ENCODE measurements around the gene SNUPN. TPM values are rescaled to one million over a fixed set of nuclear protein-coding genes. Genes with fewer than 3 reads are reported as not detected.
"Not testable (repeated sequence)": the region's sequence is repeated elsewhere in the genome, so short reads cannot be mapped to it uniquely, and the experiment has no call there.

SNUPN gene
- total and polyA plus RNA-seq, 2 experiments from 2014 or later = 25.2 to 28.8 TPM

DNA sequence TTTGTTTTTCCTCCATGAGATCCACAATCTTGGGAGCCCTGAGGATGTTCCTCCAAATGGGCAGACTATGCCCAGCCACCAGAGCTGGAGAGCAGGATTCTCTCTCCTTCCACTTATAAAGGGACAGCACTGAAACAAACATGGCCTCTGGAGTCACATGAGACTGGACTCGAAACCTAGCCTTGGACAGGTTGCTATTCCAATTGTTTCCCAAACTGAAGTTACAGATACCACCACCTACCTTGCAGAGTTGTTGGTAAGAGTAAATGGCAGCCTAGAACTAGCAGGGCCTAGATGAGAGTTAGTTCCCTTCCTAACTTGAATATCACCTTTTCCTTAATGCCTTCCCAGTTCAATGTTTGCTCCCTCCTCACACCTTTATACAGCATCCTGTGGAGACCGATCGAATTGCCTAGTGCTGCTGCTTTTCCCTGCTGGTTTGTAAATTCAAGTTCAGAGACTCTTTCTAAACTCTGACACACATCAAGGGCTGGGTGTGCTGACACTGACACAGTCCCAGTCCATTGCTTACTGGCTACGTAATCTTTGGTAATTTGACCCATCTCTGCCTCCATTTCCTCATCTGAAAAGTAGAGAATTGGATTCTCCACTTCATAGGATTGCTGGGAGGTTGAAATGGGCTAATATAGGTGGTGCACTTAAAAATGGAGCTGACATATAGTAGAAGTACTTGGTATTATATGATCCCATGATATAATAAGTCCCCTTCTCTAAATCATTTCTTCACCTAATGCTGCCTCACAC is 11.9 kb upstream of the SNUPN start:
- H3K4me2 ChIP-seq = peak overlapping the region; percentile 89
- peak overlapping the region; percentile 17 for H3K27ac ChIP-seq
- TF ChIP-seq, protein P1, sequence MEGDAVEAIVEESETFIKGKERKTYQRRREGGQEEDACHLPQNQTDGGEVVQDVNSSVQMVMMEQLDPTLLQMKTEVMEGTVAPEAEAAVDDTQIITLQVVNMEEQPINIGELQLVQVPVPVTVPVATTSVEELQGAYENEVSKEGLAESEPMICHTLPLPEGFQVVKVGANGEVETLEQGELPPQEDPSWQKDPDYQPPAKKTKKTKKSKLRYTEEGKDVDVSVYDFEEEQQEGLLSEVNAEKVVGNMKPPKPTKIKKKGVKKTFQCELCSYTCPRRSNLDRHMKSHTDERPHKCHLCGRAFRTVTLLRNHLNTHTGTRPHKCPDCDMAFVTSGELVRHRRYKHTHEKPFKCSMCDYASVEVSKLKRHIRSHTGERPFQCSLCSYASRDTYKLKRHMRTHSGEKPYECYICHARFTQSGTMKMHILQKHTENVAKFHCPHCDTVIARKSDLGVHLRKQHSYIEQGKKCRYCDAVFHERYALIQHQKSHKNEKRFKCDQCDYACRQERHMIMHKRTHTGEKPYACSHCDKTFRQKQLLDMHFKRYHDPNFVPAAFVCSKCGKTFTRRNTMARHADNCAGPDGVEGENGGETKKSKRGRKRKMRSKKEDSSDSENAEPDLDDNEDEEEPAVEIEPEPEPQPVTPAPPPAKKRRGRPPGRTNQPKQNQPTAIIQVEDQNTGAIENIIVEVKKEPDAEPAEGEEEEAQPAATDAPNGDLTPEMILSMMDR (IDR thresholded peaks at IDR 0.05; ENCODE audit: poor library complexity) = no peak
- TF ChIP-seq EZH2 (IDR thresholded peaks at IDR 0.05; ENCODE audit: borderline replicate concordance) (no peak), EZH2phosphoT487 (IDR thresholded peaks at IDR 0.05; ENCODE audit: low read depth, severe bottlenecking, unreplicated experiment) (no peak)
- WGBS (ENCODE audit: low lambda C conversion rate, missing lambda C conversion rate) = 85% methylated on average over 4 of the region's 4 CpGs
- H3K27me3 ChIP-seq = no peaks in the 10 kb centered on the region
- H4K20me1 ChIP-seq (ENCODE audit: insufficient read depth, poor library complexity, severe bottlenecking) = peaks cover 6% of the 10 kb centered on the region
- peaks cover 38% of the 10 kb centered on the region for H3K79me2 ChIP-seq
- H3K9me2 ChIP-seq (replicated peaks; ENCODE audit: insufficient read depth) = no peaks in the 10 kb centered on the region
- H3K4me3 ChIP-seq = no peak overlapping the region
- no peaks in the 10 kb centered on the region for H3K36me3 ChIP-seq (replicated peaks; ENCODE audit: insufficient read depth, low read depth)
- peaks cover 13% of the 10 kb centered on the region for H3K4me1 ChIP-seq (ENCODE audit: insufficient read depth)
- no peak for DNase-seq (ENCODE audit: low spot score)
- no peak overlapping the region for H2AFZ ChIP-seq
- H3K9me3 ChIP-seq (ENCODE audit: low read depth) = no peaks in the 10 kb centered on the region

DNA sequence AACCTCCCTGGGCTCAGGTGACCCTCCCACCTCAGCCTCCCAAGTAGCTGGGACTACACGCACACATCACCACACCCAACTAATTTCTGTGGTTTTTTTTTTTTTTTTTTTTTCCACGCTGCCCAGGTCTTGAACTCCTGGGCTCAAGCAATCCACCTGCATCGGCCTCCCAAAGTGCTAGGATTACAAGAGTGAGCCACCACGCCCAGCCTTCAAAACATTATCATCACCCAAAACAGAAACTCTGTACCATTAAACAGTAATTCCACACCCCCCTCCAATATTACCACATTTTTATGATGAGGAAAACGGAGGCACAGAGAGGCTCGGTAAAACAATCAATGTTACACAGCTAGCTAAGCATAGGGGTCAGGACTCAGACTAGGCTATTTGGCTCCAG is 10.5 kb upstream of the SNUPN start:
- no peak overlapping the region for H3K27ac ChIP-seq
- H3K4me1 ChIP-seq (ENCODE audit: insufficient read depth) = peaks cover 9% of the 10 kb centered on the region
- no peaks in the 10 kb centered on the region for H3K27me3 ChIP-seq
- H4K20me1 ChIP-seq (ENCODE audit: insufficient read depth, poor library complexity, severe bottlenecking) = peaks cover 6% of the 10 kb centered on the region
- H3K36me3 ChIP-seq (replicated peaks; ENCODE audit: insufficient read depth, low read depth) = no peaks in the 10 kb centered on the region
- TF ChIP-seq, protein P1 (IDR thresholded peaks at IDR 0.05; ENCODE audit: poor library complexity) = no peak
- no peak for TF ChIP-seq EZH2phosphoT487 (IDR thresholded peaks at IDR 0.05; ENCODE audit: low read depth, severe bottlenecking, unreplicated experiment)
- TF ChIP-seq EZH2 (IDR thresholded peaks at IDR 0.05; ENCODE audit: borderline replicate concordance) = no peak
- 94% methylated on average over 6 of the region's 6 CpGs for WGBS (ENCODE audit: low lambda C conversion rate, missing lambda C conversion rate)
- H3K79me2 ChIP-seq = peaks cover 38% of the 10 kb centered on the region
- H3K9me3 ChIP-seq (ENCODE audit: low read depth) = no peaks in the 10 kb centered on the region
- H3K9me2 ChIP-seq (replicated peaks; ENCODE audit: insufficient read depth) = no peaks in the 10 kb centered on the region
- no peak for DNase-seq (ENCODE audit: low spot score)
- H3K4me2 ChIP-seq = no peak overlapping the region
- no peak overlapping the region for H3K4me3 ChIP-seq
- H2AFZ ChIP-seq = no peak overlapping the region

DNA sequence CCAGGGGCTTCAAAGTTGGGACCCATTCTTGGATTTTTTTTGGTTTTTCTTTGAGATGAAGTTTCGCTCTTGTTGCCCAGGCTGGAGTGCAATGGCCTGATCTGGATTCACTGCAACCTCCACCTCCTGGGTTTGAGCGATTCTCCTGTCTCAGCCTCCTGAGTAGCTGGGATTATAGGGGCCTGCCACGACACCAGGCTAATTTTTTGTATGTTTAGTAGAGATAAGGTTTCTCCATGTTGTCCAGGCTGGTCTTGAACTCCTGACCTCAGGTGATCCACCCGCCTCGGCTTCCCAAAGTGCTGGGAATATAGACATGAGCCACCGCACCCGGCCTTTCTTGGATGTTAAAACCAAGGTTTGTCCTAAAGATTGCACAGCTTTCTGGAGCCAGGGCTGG is 8.4 kb upstream of the SNUPN start:
- H3K4me3 ChIP-seq; H2AFZ ChIP-seq; H3K9me3 ChIP-seq (ENCODE audit: low read depth); H3K4me2 ChIP-seq; DNase-seq (ENCODE audit: low spot score); H3K4me1 ChIP-seq (ENCODE audit: insufficient read depth); H3K36me3 ChIP-seq (replicated peaks; ENCODE audit: insufficient read depth, low read depth); H4K20me1 ChIP-seq (ENCODE audit: insufficient read depth, poor library complexity, severe bottlenecking); H3K9me2 ChIP-seq (replicated peaks; ENCODE audit: insufficient read depth); H3K27ac ChIP-seq; H3K27me3 ChIP-seq: not testable (repeated sequence)
- peaks cover 32% of the 10 kb centered on the region for H3K79me2 ChIP-seq
- WGBS (ENCODE audit: low lambda C conversion rate, missing lambda C conversion rate) = 84% methylated on average over 7 of the region's 7 CpGs

DNA sequence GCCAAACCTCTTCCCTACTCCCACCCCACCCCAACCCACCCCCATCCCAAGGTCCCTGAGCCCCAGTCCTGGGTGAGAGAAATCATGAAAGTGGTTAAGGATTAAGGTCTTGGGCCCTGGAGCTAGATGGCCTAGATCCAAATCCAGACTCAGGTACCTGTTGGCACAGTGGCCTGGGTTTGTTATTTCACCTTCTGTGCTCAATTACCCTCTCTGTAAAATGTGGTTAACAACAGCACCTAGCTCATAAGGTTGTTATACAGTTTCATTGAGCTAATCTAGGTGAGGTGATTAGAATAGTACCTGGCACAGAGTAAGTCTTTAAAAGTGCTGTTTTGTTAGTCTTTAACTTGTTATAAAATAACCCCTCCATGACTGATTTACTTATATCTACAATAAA is 6.4 kb upstream of the SNUPN start:
- H3K4me2 ChIP-seq = no peak overlapping the region
- no peak for TF ChIP-seq EZH2phosphoT487 (IDR thresholded peaks at IDR 0.05; ENCODE audit: low read depth, severe bottlenecking, unreplicated experiment)
- no peak for TF ChIP-seq EZH2 (IDR thresholded peaks at IDR 0.05; ENCODE audit: borderline replicate concordance)
- TF ChIP-seq, protein P1 (IDR thresholded peaks at IDR 0.05; ENCODE audit: poor library complexity) = no peak
- H3K9me3 ChIP-seq (ENCODE audit: low read depth) = no peaks in the 10 kb centered on the region
- H3K27ac ChIP-seq = no peak overlapping the region
- no peaks in the 10 kb centered on the region for H4K20me1 ChIP-seq (ENCODE audit: insufficient read depth, poor library complexity, severe bottlenecking)
- H3K9me2 ChIP-seq (replicated peaks; ENCODE audit: insufficient read depth) = no peaks in the 10 kb centered on the region
- no peaks in the 10 kb centered on the region for H3K4me1 ChIP-seq (ENCODE audit: insufficient read depth)
- H2AFZ ChIP-seq = no peak overlapping the region
- H3K36me3 ChIP-seq (replicated peaks; ENCODE audit: insufficient read depth, low read depth) = no peaks in the 10 kb centered on the region
- H3K27me3 ChIP-seq = no peaks in the 10 kb centered on the region
- H3K4me3 ChIP-seq = no peak overlapping the region
- DNase-seq (ENCODE audit: low spot score) = no peak
- H3K79me2 ChIP-seq = peaks cover 13% of the 10 kb centered on the region

Measured in hepatocyte (in vitro differentiated cells).